ENCODE data around the gene FRYL.
A peak's percentile ranks its signal among the peaks of the same experiment; 100 is the strongest.

The FRYL gene

GRCh38 chr4:48553720-48554119 lies 226.4 kb downstream of the FRYL start:
- no peak for TF ChIP-seq CTCF (IDR thresholded peaks at IDR 0.05)

GRCh38 chr4:48546336-48546735 lies 233.7 kb downstream of the FRYL start:
- peak; percentile 76 for TF ChIP-seq CTCF (IDR thresholded peaks at IDR 0.05)

GRCh38 chr4:48543796-48544195 lies 236.3 kb downstream of the FRYL start:
- no peak for TF ChIP-seq CTCF (IDR thresholded peaks at IDR 0.05)

GRCh38 chr4:48542888-48543287 lies 237.2 kb downstream of the FRYL start:
- no peak for TF ChIP-seq CTCF (IDR thresholded peaks at IDR 0.05)

GRCh38 chr4:48539597-48539996 lies 240.5 kb downstream of the FRYL start:
- TF ChIP-seq CTCF (IDR thresholded peaks at IDR 0.05) = no peak

GRCh38 chr4:48538358-48538757 lies 241.7 kb downstream of the FRYL start:
- no peak for TF ChIP-seq CTCF (IDR thresholded peaks at IDR 0.05)

GRCh38 chr4:48526406-48526805 lies 253.7 kb downstream of the FRYL start:
- TF ChIP-seq CTCF (IDR thresholded peaks at IDR 0.05) = no peak

GRCh38 chr4:48518143-48518542 lies 261.9 kb downstream of the FRYL start:
- no peak for TF ChIP-seq CTCF (IDR thresholded peaks at IDR 0.05)

All from LNCAP (cell line).